ENCODE results near the gene GHR. TPM values are rescaled to one million over a fixed set of nuclear protein-coding genes. Genes with fewer than 3 reads are reported as not detected.

Gene GHR
- total and polyA plus RNA-seq, 10 of the 15 experiments (the other 5 are each of a cell fraction or from before 2014, with no cell fraction given): 0.23 to 10.2 (median 0.48) TPM

- no peak for TF ChIP-seq MEF2A (IDR thresholded peaks at IDR 0.05; ENCODE audit: insufficient read depth, low read depth, low read length)
- no peak for TF ChIP-seq SIN3A (IDR thresholded peaks at IDR 0.05; ENCODE audit: low read depth, low read length)
- no peak for TF ChIP-seq SUZ12 (IDR thresholded peaks at IDR 0.05; ENCODE audit: unreplicated experiment)
- no peak for TF ChIP-seq BCL11A (IDR thresholded peaks at IDR 0.05; ENCODE audit: low read depth, low read length)
- TF ChIP-seq PKNOX1 (IDR thresholded peaks at IDR 0.05): no peak
- TF ChIP-seq CHD1 (IDR thresholded peaks at IDR 0.05; ENCODE audit: low read depth, low read length): no peak
- TF ChIP-seq EZH2 (IDR thresholded peaks at IDR 0.05; ENCODE audit: borderline replicate concordance, control insufficient read depth, low read depth, low read length): no peak
- no peak for TF ChIP-seq ELK1 (IDR thresholded peaks at IDR 0.05; ENCODE audit: low read depth, low read length)
- no peak for TF ChIP-seq SPI1 (IDR thresholded peaks at IDR 0.05; ENCODE audit: borderline replicate concordance, insufficient read depth, low read depth, low read length)
- no peak for TF ChIP-seq FOS (IDR thresholded peaks at IDR 0.05; ENCODE audit: borderline replicate concordance, extremely low read depth, insufficient read length)
- TF ChIP-seq IRF5 (IDR thresholded peaks at IDR 0.05; ENCODE audit: borderline replicate concordance): no peak
- Histone ChIP-seq H3K36me3 (ENCODE audit: control insufficient read depth in 2 of 2, insufficient read depth in 2 of 2, low read length in 1 of 2) (no peaks in the 10 kb centered on the region), H3K4me1 (ENCODE audit: control insufficient read depth, insufficient read depth, low read length) (no peaks in the 10 kb centered on the region), H3K9me3 (replicated peaks; ENCODE audit: control insufficient read depth, insufficient read depth, low read length) (no peaks in the 10 kb centered on the region), H3K27ac (ENCODE audit: control insufficient read depth, insufficient read depth) (no peak overlapping the region), H3K9ac (ENCODE audit: control insufficient read depth, insufficient read depth, low read length) (no peak overlapping the region), H3K27me3 (replicated peaks in 1 of 2; ENCODE audit: control insufficient read depth in 2 of 2, insufficient read depth in 2 of 2, low read length in 1 of 2) (no peaks in the 10 kb centered on the region), H3K4me3 (no peak overlapping the region), H3K79me2 (ENCODE audit: control insufficient read depth, insufficient read depth, low read length) (no peaks in the 10 kb centered on the region), H4K20me1 (ENCODE audit: control insufficient read depth, insufficient read depth) (no peaks in the 10 kb centered on the region), H3K4me2 (ENCODE audit: control insufficient read depth, insufficient read depth) (no peak overlapping the region), H2AFZ (ENCODE audit: control insufficient read depth, low read depth, low read length) (no peak overlapping the region)
- SMC1A ChIA-PET (ENCODE audit: uncharacterized antibody, unreplicated experiment): interaction anchor here (0.7 to 1.3 kb wide), 2 partner anchors 14 to 50 kb away, joined by 3 to 6 read pairs; no protein-coding TSS in a partner anchor
- RAD21 ChIA-PET (ENCODE audit: unreplicated experiment): no interaction called here
- POLR2A ChIA-PET: interaction anchor here (0.6 kb wide), 1 partner anchor 10 kb away, joined by 5 read pairs; no protein-coding TSS in a partner anchor
- no TSS peak for BruUV-seq (replicated peaks)
- in situ Hi-C loops (cut with MboI): no loop called here
- CTCF ChIA-PET: interaction anchor here (1.2 kb wide), 2 partner anchors 10 to 14 kb away, joined by 3 read pairs; no protein-coding TSS in a partner anchor
- FAIRE-seq (no peak), DNase-seq (ENCODE audit: low read depth, low spot score) (no peak), ATAC-seq (no peak)
- 6% methylated on average over 1 of the region's 1 CpG for WGBS (ENCODE audit: insufficient coverage, insufficient replicate concordance, low lambda C conversion rate, missing lambda C conversion rate)
- intact Hi-C loops (cut with micrococcal nuclease; ENCODE audit: unreplicated experiment): no loop called here
Measured at GRCh38 chr5:42552597-42552996, 129.4 kb downstream of the GHR start.

Measured in GM12878 (cell line).